Left ventricle myocardium inferior (tissue), 1 donor: ENCODE results near the gene TUBB1. TPM values are rescaled to one million over a fixed set of nuclear protein-coding genes. Genes with fewer than 3 reads are reported as not detected.
"Not testable (repeated sequence)": the region's sequence is repeated elsewhere in the genome, so short reads cannot be mapped to it uniquely, and the experiment has no call there.

Experiments
- DNase-seq: peaks from one replicate; pipeline ENCODE4 v3.0.0-alpha.2; 2020
- H3K27ac ChIP-seq: fragments of 200-600 bp; replicated peaks from 2 replicates; pipeline ENCODE4 v1.8.0; 2021
- H3K27me3 ChIP-seq: fragments of 200-600 bp; 2 replicates; pipeline ENCODE4 v1.8.0; 2021; ENCODE audit warnings: low read depth
- H3K36me3 ChIP-seq: fragments of 200-600 bp; 2 replicates; pipeline ENCODE4 v1.8.0; 2021
- H3K4me1 ChIP-seq: fragments of 200-600 bp; 2 replicates; pipeline ENCODE4 v1.8.0; 2021
- H3K4me3 ChIP-seq: fragments of 200-600 bp; 2 replicates; pipeline ENCODE4 v1.8.0; 2021; ENCODE audit warnings: mild to moderate bottlenecking, moderate library complexity
- H3K9me3 ChIP-seq: fragments of 200-600 bp; replicated peaks from 2 replicates; pipeline ENCODE4 v1.8.0; 2021
- intact Hi-C: fragments of 100-400 bp; cut with micrococcal nuclease; formaldehyde crosslinking; loops from one replicate; pipeline ENCODE4 v1.11.0; 2022
- total RNA-seq: library from RNA; stranded (reverse); fragmentation: NEBNext Ultra II Directional; extraction: Animal tissue kit (Norgen Biotek cat#: 25700); gene quantifications from one replicate; pipeline ENCODE4 v1.2.1, GENCODE V29; 2021
- TF ChIP-seq, protein P1 (sequence below): fragments of 200-600 bp; IDR thresholded peaks from 2 replicates; pipeline ENCODE4 v1.8.0; 2021; ENCODE audit warnings: antibody characterized with exemption, mild to moderate bottlenecking, borderline replicate concordance
- donor health status: DM: no; HTN: yes; CAD: no; lungs with severe emphysema.

Gene TUBB1
- total RNA-seq, 1 donor from 2014 or later, result 0.30 TPM

DNA sequence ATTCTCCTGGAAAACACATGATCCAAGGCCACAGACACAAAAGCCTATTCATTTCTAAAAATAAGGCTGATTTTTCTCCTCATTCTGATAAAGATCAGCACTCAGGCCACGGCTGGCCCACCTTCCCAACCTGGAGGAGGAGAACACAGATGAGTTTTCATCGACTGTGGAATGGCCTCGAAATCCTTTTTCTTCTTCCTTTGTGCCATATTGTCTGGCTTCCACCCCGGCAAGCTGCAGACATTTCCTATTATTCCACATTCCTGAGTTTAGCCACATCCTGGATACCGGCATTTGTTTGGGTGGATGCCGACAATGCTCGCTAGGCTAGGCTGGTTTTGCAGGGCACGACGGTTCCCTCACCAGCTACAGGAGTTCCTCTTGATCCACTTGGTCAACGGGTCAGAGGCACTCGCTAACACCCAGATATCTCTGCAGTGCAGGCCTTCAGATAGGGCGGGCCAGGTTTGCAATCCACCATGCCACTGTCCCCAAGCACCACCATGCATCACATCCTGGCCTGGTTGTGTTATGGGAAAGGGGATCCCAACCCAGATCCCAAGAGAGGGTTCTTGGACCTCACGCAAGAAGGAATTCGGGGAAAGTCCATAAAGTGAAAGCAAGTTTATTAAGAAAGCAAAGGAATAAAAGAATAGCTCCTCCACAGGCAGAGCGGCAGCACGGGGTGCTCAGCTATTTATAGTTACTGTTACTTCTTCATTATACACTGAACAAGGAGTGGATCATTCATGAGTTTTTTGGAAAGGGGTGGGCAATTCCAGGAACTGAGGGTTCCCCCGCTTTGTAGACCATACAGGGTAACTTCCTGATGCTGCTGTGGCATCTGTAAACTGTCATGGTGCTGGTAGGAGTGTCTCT lies 8.0 kb upstream of the TUBB1 start:
- Histone ChIP-seq H3K36me3 (no peaks in the 10 kb centered on the region), H3K27ac (peak overlapping the region; percentile 59), H3K4me3 (peak overlapping the region; percentile 32), H3K27me3 (no peaks in the 10 kb centered on the region), H3K9me3 (no peaks in the 10 kb centered on the region), H3K4me1 (peaks cover 57% of the 10 kb centered on the region)
- TF ChIP-seq, protein P1, sequence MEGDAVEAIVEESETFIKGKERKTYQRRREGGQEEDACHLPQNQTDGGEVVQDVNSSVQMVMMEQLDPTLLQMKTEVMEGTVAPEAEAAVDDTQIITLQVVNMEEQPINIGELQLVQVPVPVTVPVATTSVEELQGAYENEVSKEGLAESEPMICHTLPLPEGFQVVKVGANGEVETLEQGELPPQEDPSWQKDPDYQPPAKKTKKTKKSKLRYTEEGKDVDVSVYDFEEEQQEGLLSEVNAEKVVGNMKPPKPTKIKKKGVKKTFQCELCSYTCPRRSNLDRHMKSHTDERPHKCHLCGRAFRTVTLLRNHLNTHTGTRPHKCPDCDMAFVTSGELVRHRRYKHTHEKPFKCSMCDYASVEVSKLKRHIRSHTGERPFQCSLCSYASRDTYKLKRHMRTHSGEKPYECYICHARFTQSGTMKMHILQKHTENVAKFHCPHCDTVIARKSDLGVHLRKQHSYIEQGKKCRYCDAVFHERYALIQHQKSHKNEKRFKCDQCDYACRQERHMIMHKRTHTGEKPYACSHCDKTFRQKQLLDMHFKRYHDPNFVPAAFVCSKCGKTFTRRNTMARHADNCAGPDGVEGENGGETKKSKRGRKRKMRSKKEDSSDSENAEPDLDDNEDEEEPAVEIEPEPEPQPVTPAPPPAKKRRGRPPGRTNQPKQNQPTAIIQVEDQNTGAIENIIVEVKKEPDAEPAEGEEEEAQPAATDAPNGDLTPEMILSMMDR, result no peak
- no peak for DNase-seq
- intact Hi-C loops, result no loop called here

DNA sequence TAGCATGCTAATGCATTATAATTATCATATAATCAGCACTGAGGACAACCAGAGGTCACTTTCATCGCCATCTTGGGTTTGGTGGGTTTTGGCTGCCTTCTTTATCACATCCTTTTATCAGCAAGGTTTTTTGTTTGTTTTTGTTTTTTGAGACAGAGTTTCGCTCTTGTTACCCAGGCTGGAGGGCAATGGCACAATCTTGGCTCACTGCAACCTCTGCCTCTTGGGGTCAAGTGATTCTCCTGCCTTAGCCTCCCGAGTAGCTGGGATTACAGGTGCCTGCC lies 7.4 kb upstream of the TUBB1 start:
- DNase-seq, H3K36me3 ChIP-seq, H3K9me3 ChIP-seq, intact Hi-C loops, H3K27me3 ChIP-seq: not testable (repeated sequence)
- Histone ChIP-seq H3K27ac (peak overlapping the region; percentile 59), H3K4me3 (peak overlapping the region; percentile 32), H3K4me1 (peaks cover 57% of the 10 kb centered on the region)

DNA sequence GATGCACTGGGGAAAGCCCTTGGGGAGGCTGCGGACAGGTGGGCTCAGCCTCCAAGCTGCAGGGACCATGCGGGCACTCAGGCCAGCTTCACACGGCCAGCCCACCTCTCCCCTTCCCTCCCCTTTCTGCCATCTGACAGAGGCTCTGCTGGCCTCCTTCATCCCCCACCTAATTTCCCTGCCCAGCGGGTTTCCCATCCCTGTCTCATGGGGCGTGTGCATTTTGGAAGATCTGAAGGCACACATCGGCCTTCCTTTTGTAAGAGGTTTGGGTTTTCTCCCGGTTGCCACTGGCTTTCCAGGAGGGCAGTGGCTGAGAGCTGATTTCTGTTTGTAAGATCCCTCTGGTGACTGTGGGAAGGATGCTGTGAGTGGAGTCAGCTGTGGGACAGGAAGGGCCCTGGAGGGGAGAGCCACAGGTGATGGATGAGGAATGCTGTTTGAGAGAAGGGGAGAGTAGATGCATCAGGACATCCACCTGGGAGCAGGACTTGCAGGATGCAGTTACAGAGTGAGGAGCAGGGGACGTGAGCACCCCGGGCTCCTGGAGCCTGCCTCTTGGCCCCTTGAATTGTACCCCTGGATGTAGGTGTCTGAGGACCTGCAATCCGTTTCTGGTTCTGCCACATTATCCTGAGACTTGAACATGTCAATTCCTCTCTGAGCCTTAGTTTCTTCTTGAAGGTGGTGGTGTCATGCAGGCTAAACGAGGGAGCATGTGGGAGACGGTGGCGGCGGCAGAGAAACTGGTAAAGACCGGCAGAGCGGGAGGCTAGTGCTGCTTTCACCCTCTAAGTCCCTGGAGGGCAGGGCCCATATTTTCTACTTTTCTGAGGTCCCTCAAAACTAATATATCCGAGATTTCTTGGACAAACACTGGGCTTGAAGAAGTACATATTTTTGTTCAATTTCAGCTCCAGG lies 5.9 kb upstream of the TUBB1 start:
- Histone ChIP-seq H3K4me3 (no peak overlapping the region), H3K4me1 (peaks cover 57% of the 10 kb centered on the region), H3K27me3 (no peaks in the 10 kb centered on the region), H3K27ac (no peak overlapping the region), H3K36me3 (no peaks in the 10 kb centered on the region), H3K9me3 (no peaks in the 10 kb centered on the region)
- TF ChIP-seq, protein P1, result no peak
- no peak for DNase-seq
- intact Hi-C loops, result no loop called here

DNA sequence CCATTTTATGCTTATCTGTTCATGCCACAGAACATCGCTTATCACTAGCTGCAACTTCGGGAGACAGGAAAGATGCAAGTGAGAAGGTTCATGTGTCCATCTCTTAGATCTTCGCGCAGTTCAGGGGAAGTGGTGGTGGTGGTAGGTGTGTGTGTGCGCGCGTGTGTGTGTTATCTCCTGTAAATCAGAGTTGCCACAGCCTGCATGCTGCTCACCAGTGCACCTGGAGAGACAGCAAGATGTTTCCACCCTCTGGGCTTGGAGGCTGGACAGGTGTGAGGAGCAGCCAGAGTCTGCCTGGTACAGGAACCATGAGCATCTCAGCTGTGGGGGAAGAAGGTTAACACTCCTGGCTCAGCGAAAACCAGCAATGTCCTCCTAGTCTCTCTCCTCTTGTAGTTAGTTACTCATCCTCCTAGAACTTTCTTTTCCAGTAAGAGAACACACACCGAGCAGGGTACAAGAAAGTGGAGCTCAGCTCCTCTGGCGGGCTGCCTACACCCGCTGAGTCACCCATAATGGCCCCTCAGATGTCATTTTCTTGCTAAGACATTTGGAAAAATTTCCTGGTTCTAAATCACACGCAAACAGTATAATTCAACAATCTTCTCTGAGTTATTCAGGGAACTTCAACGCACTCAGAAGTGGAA lies 5.1 kb upstream of the TUBB1 start:
- TF ChIP-seq, protein P1, result no peak
- DNase-seq, result no peak
- Histone ChIP-seq H3K4me3 (no peak overlapping the region), H3K4me1 (peaks cover 57% of the 10 kb centered on the region), H3K27ac (peak overlapping the region; percentile 38), H3K9me3 (no peaks in the 10 kb centered on the region), H3K27me3 (no peaks in the 10 kb centered on the region), H3K36me3 (no peaks in the 10 kb centered on the region)
- intact Hi-C loops, result no loop called here

DNA sequence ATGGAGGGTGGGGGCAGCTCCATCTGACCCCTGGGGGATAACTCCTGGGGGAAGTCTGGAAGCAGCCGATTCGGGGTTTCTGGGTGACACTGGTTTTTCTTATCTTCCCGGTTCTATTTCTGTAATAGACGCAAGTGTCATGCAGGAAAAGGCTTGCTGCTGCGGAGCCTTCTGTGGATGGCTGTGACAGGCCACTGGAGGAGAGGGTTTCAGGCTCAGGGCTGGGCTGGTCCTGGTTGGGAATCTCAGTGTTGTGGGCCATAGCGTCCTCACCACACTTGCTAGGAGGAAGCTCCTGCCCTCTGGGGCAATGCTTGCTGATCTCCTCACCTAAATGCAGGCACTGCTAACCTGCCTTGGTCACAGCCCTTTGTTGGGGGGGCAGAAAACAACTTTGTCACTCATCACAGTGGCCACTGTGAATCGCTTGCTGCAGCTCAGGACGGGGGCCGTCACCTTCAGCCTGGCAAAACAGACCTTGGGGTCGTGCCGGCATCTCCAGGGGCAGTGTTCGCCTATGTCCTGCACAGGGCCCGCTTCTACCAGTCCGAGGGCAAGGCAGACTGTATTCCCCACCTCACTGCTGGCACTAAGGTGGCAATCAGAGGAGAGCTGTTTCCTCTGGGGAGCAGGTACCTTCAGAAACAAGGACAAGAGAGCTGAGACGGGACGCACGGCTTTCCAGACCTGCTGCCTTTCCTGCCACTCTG lies 4.4 kb upstream of the TUBB1 start:
- TF ChIP-seq, protein P1, result no peak
- DNase-seq, result no peak
- intact Hi-C loops, result no loop called here
- no peaks in the 10 kb centered on the region for H3K36me3 ChIP-seq
- H3K9me3 ChIP-seq, result no peaks in the 10 kb centered on the region
- H3K27ac ChIP-seq, result peak overlapping the region; percentile 38
- peaks cover 54% of the 10 kb centered on the region for H3K4me1 ChIP-seq
- no peaks in the 10 kb centered on the region for H3K27me3 ChIP-seq
- no peak overlapping the region for H3K4me3 ChIP-seq
